NB4 (cell line): ENCODE results near the gene MEG3.

Source experiments
- DNase-seq: peaks from one replicate; pipeline ENCODE4 v3.0.0; 2010; ENCODE audit warnings: low read depth
- H3K4me3 ChIP-seq: one replicate; pipeline ENCODE4 v1.5.1; 2011; ENCODE audit warnings: mild to moderate bottlenecking, low read depth, low read length, moderate library complexity
- MAX ChIP-seq: IDR thresholded peaks from 2 replicates; pipeline ENCODE4 v1.6.1; 2011; ENCODE audit warnings: low read depth, low read length
- MYC ChIP-seq: IDR thresholded peaks from 2 replicates; pipeline ENCODE4 v1.6.1; 2011; ENCODE audit warnings: low read depth, low read length
- POLR2A ChIP-seq: IDR thresholded peaks from 2 replicates; pipeline ENCODE4 v1.6.1; 2011; ENCODE audit warnings: mild to moderate bottlenecking; ENCODE audit not compliant: insufficient read length; ENCODE audit errors: extremely low read depth
- TF ChIP-seq, protein P1 (sequence below): IDR thresholded peaks from one replicate; pipeline ENCODE4 v1.5.1; 2012; ENCODE audit warnings: low read depth, low read length

The MEG3 gene

GRCh38 chr14:100900837-100901390, 75.0 kb downstream of the MEG3 start:
- H3K4me3 ChIP-seq: no peak overlapping the region
- peak; percentile 69 for DNase-seq
- TF ChIP-seq POLR2A (no peak), MAX (0 out of 2 replicates have a peak, but pooled peaks have one; percentile 24)
- TF ChIP-seq, protein P1, sequence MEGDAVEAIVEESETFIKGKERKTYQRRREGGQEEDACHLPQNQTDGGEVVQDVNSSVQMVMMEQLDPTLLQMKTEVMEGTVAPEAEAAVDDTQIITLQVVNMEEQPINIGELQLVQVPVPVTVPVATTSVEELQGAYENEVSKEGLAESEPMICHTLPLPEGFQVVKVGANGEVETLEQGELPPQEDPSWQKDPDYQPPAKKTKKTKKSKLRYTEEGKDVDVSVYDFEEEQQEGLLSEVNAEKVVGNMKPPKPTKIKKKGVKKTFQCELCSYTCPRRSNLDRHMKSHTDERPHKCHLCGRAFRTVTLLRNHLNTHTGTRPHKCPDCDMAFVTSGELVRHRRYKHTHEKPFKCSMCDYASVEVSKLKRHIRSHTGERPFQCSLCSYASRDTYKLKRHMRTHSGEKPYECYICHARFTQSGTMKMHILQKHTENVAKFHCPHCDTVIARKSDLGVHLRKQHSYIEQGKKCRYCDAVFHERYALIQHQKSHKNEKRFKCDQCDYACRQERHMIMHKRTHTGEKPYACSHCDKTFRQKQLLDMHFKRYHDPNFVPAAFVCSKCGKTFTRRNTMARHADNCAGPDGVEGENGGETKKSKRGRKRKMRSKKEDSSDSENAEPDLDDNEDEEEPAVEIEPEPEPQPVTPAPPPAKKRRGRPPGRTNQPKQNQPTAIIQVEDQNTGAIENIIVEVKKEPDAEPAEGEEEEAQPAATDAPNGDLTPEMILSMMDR: peak; percentile 62

- DNase-seq: no peak
- H3K4me3 ChIP-seq: no peak overlapping the region
- TF ChIP-seq POLR2A (no peak), MYC (no peak), MAX (no peak)
- TF ChIP-seq, protein P1: no peak
Observed at GRCh38 chr14:100901391-100902183, 75.7 kb downstream of the MEG3 start.

GRCh38 chr14:100902295-100903133, 76.6 kb downstream of the MEG3 start:
- H3K4me3 ChIP-seq: no peak overlapping the region
- DNase-seq: peak; percentile 23

GRCh38 chr14:100903134-100903468, 77.2 kb downstream of the MEG3 start:
- no peak for DNase-seq
- TF ChIP-seq MAX (no peak), MYC (no peak), POLR2A (no peak)
- TF ChIP-seq, protein P1: no peak
- H3K4me3 ChIP-seq: no peak overlapping the region

More at GRCh38 chr14:100902295-100903133, 76.6 kb downstream of the MEG3 start:
- TF ChIP-seq MYC (no peak), POLR2A (no peak), MAX (no peak)
- TF ChIP-seq, protein P1: peak; percentile 31

DNA sequence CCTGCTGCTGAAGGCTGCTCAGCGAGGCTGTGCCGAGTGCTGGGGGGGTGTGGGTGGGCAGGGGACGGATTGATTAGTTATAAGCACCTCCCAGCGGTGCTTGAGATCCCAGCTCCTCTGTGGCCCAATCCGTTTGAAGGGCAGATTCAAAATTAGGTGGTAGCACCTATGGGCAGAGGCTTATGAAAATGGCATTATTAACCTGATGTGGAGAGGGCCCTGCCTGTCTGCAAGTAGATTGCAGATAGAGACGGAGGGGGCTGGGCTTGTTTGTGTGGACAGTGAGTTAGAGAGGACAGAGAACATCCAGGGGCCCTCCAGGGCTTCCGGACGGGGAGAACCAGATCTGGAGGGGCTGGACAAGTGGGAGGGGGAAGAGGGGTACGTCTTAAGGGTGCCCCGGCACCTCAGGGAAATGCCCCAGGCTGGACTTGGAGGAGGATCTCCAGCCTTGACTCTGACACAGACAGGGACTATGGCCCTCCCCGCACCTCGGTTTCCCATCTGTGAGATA, 77.8 kb downstream of the MEG3 start, which contains the start of gene RTL1:
TSS of gene RTL1 (minus strand) at position 51 of the 514 bp plus-strand sequence. CDS start 18,934 bp downstream, outside the sequence.
- H3K4me3 ChIP-seq: no peak within 1 kb of the TSS
- DNase-seq: no peak
- TF ChIP-seq MAX: no peak
